CD8-positive, alpha-beta memory T cell (primary cell): ENCODE data around the gene UCHL3. TPM values are rescaled to one million over a fixed set of nuclear protein-coding genes. Genes with fewer than 3 reads are reported as not detected.
A peak's percentile ranks its signal among the peaks of the same experiment; 100 is the strongest.

ENCODE experiments used
- CTCF ChIA-PET: fragments of 350-600 bp; sonication (Branson Sonifier 250); formaldehyde crosslinking; loops from one replicate; lab custom pipeline; 2021; ENCODE audit warnings: antibody characterized with exemption; lab: Charles Lee
- POLR2A ChIA-PET: fragments of 350-600 bp; sonication (Branson Sonifier 250); formaldehyde crosslinking; loops from one replicate; lab custom pipeline; 2021; ENCODE audit warnings: antibody characterized with exemption; lab: Charles Lee
- DNase-seq, 5 donors: peaks; one replicate each; pipeline versions ENCODE4 v3.0.0 to v3.0.0-alpha.2; 2020 to 2022; ENCODE audit warnings: mixed read lengths in 1 of 5
- H3K27ac ChIP-seq: one replicate; pipeline ENCODE4 v1.7.0; 2013; ENCODE audit warnings: low read depth, mild to moderate bottlenecking, low read length, moderate library complexity
- H3K27me3 ChIP-seq: 2 replicates; pipeline ENCODE4 v1.7.0; 2013; ENCODE audit warnings: low read length, mild to moderate bottlenecking; ENCODE audit not compliant: insufficient read depth, poor library complexity, severe bottlenecking
- H3K36me3 ChIP-seq: 2 replicates; pipeline ENCODE4 v1.7.0; 2013; ENCODE audit warnings: mild to moderate bottlenecking, low read length, moderate library complexity; ENCODE audit not compliant: insufficient read depth
- H3K4me1 ChIP-seq: 2 replicates; pipeline ENCODE4 v1.7.0; 2013; ENCODE audit warnings: mild to moderate bottlenecking, low read length, moderate library complexity; ENCODE audit not compliant: insufficient read depth
- H3K4me3 ChIP-seq: 2 replicates; pipeline ENCODE4 v1.7.0; 2013; ENCODE audit warnings: mild to moderate bottlenecking, low read length
- H3K9me3 ChIP-seq: 2 replicates; pipeline ENCODE4 v1.7.0; 2013; ENCODE audit warnings: mild to moderate bottlenecking, low read length
- H3K27ac Mint-ChIP-seq, 8 donors: one replicate each; pipeline ENCODE4 v1.8.0; 2020 to 2021; ENCODE audit warnings: mixed read lengths in 8 of 8, mild to moderate bottlenecking in 6 of 8, inconsistent platforms in 3 of 8, moderate library complexity in 3 of 8
- H3K27me3 Mint-ChIP-seq, 2 donors: one replicate each; pipeline ENCODE4 v1.8.0; 2020 to 2021; ENCODE audit warnings: mixed read lengths in 2 of 2, mild to moderate bottlenecking in 1 of 2, moderate library complexity in 1 of 2
- H3K36me3 Mint-ChIP-seq, 3 donors: one replicate each; pipeline ENCODE4 v1.8.0; 2020 to 2021; ENCODE audit warnings: mixed read lengths in 3 of 3, inconsistent platforms in 1 of 3, mild to moderate bottlenecking in 1 of 3
- H3K4me1 Mint-ChIP-seq, 3 donors: one replicate each; pipeline ENCODE4 v1.8.0; 2020 to 2021; ENCODE audit warnings: mixed read lengths in 3 of 3, inconsistent platforms in 1 of 3, mild to moderate bottlenecking in 1 of 3
- H3K4me3 Mint-ChIP-seq, 7 donors: one replicate each; pipeline ENCODE4 v1.8.0; 2020 to 2021; ENCODE audit warnings: mixed read lengths in 7 of 7, mild to moderate bottlenecking in 6 of 7, moderate library complexity in 4 of 7, inconsistent platforms in 2 of 7
- H3K9me3 Mint-ChIP-seq, 5 donors: one replicate each; pipeline ENCODE4 v1.8.0; 2020 to 2022; ENCODE audit warnings: mixed read lengths in 5 of 5, mild to moderate bottlenecking in 3 of 5, moderate library complexity in 2 of 5, inconsistent platforms in 1 of 5
- polyA plus RNA-seq: library from polyadenylated mRNA; unstranded; fragments of 300-500 nt; fragmentation: Illumina TruSeq; gene quantifications from one replicate; pipeline ENCODE4 v1.2.3, GENCODE V29; 2021
- total RNA-seq, 2 experiments: library from RNA; stranded (reverse); gene quantifications; one replicate each; pipeline ENCODE4 v1.2.3, GENCODE V29; 2021

UCHL3 gene
- 10 to 100 TPM; 37.1 to 38.3 TPM for total RNA-seq
- polyA plus RNA-seq = 47.3 TPM

DNA sequence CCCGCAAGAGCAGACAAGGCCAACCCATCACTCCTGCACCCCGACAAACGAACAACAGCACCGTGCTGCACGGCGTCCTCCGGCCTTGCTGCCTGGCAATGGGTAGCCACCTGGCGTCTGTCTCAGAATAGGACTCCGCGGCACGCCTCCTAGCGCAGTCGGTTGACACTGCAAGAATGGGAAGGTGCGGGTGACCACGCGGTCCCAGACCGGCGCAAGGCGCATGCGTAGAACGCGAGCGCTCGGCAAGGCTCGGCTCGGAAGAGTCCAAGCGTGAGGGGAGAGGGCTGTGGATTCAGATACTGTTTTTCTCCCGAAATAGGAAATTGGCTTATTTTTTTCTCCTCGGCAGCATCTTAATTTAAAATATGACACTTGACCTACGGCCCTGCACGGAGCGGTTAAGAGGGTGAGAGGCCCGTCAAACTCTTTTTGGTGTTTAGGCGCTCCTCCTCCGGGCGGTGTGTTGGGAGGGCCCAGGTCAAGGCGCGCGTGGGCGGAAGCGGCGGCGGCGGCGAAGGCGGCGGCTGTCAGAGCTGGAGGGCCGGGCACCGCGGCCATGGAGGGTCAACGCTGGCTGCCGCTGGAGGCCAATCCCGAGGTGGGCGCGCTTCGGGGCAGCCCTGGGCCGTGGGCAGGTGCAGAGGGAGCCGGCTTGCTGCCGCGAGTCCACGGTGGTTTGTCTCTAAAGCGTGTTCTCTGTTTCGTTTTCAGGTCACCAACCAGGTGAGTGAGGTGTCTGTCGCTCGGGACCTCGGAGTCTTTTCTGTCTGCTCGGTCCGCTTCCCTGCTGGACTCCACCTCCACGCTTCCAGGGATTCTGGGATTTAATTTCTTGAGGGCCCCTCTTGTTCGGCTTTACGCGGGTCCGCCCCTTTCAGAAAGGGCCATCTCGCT is at the start of gene UCHL3:
TSS of gene UCHL3 (plus strand) at position 530 of the 897 bp plus-strand sequence. CDS start at position 560, 30 bp downstream.
- ChIA-PET CTCF (interaction anchor here (0.6 to 1.4 kb wide), 3 partner anchors 11 to 179 kb away, joined by 3 read pairs; partner anchors contain the start of genes COMMD6 and LMO7), POLR2A (no interaction called here)
- Mint-ChIP-seq H3K27ac (peak within 1 kb of the TSS; percentile 79 to 99 (median 98)), H3K36me3 (peaks cover 0 to 19% (median 7%) of the 10 kb centered on the region in 3 donors), H3K4me1 (peaks cover 36 to 51% (median 47%) of the 10 kb centered on the region in 3 donors), H3K27me3 (no peaks in the 10 kb centered on the region), H3K4me3 (peak within 1 kb of the TSS; percentile 90 to 98 (median 96)), H3K9me3 (no peaks in the 10 kb centered on the region)
- Histone ChIP-seq H3K4me3 (peak within 1 kb of the TSS; percentile 79), H3K9me3 (no peaks in the 10 kb centered on the region), H3K36me3 (no peaks in the 10 kb centered on the region), H3K27ac (peak within 1 kb of the TSS; percentile 82), H3K27me3 (no peaks in the 10 kb centered on the region), H3K4me1 (peaks cover 16% of the 10 kb centered on the region)
- peak; percentile 96 to 98 (median 96) for DNase-seq

GRCh38 chr13:75505327-75505726 is 44.3 kb upstream of the UCHL3 start:
- CTCF ChIA-PET = no interaction called here
- no peaks in the 10 kb centered on the region for H3K9me3 Mint-ChIP-seq
- Histone ChIP-seq H3K4me3 (no peak overlapping the region), H3K27ac (no peak overlapping the region), H3K4me1 (no peaks in the 10 kb centered on the region), H3K36me3 (no peaks in the 10 kb centered on the region), H3K9me3 (no peaks in the 10 kb centered on the region), H3K27me3 (no peaks in the 10 kb centered on the region)
- POLR2A ChIA-PET = no interaction called here
- H3K27ac Mint-ChIP-seq = peak overlapping the region in 1 of 8 donors; percentile 24
- peaks cover 5 to 7% of the 10 kb centered on the region in 2 donors for H3K27me3 Mint-ChIP-seq
- no peaks in the 10 kb centered on the region for H3K36me3 Mint-ChIP-seq
- no peaks in the 10 kb centered on the region for H3K4me1 Mint-ChIP-seq
- no peak overlapping the region for H3K4me3 Mint-ChIP-seq
- DNase-seq = no peak

DNA sequence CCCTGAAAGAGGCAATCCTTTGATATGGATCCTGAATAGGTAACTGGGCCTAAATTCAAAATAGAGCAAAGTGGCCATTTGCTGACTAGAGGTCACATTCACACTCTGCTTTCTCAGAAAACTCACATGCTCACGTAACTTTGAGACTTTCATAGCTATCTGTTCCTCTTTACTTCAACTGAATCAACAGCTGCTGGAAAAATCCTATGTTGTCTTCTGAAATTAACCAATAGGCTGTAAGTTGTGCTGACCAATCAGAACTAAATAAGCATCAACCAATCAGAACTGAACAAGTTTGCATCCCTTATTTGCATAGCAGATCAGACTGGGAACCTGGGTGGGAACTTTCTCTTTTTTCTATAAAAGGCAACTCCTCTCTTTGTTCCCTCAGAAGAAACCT is 43.6 kb upstream of the UCHL3 start:
- H3K27me3 ChIP-seq = no peaks in the 10 kb centered on the region
- ChIA-PET POLR2A (no interaction called here), CTCF (no interaction called here)
- Mint-ChIP-seq H3K4me3 (no peak overlapping the region), H3K36me3 (no peaks in the 10 kb centered on the region), H3K9me3 (no peaks in the 10 kb centered on the region), H3K4me1 (no peaks in the 10 kb centered on the region), H3K27ac (no peak overlapping the region), H3K27me3 (peaks cover 5 to 7% of the 10 kb centered on the region in 2 donors)
- no peak overlapping the region for H3K27ac ChIP-seq
- no peaks in the 10 kb centered on the region for H3K36me3 ChIP-seq
- no peak overlapping the region for H3K4me3 ChIP-seq
- H3K4me1 ChIP-seq = no peaks in the 10 kb centered on the region
- no peak for DNase-seq
- H3K9me3 ChIP-seq = no peaks in the 10 kb centered on the region

GRCh38 chr13:75507027-75508001 is 42.3 kb upstream of the UCHL3 start:
- no peaks in the 10 kb centered on the region for H3K36me3 ChIP-seq
- POLR2A ChIA-PET = no interaction called here

GRCh38 chr13:75508002-75508548 is 41.5 kb upstream of the UCHL3 start:
- no peaks in the 10 kb centered on the region for H3K27me3 ChIP-seq
- H3K36me3 Mint-ChIP-seq = no peaks in the 10 kb centered on the region
- no peaks in the 10 kb centered on the region for H3K4me1 Mint-ChIP-seq
- no peaks in the 10 kb centered on the region for H3K9me3 ChIP-seq
- DNase-seq = no peak
- H3K27ac ChIP-seq = no peak overlapping the region
- CTCF ChIA-PET = no interaction called here
- H3K27ac Mint-ChIP-seq = no peak overlapping the region
- no peak overlapping the region for H3K4me3 Mint-ChIP-seq
- H3K4me3 ChIP-seq = no peak overlapping the region
- H3K9me3 Mint-ChIP-seq = no peaks in the 10 kb centered on the region
- POLR2A ChIA-PET = no interaction called here
- H3K36me3 ChIP-seq = no peaks in the 10 kb centered on the region
- peaks cover 7 to 17% of the 10 kb centered on the region in 2 donors for H3K27me3 Mint-ChIP-seq
- H3K4me1 ChIP-seq = no peaks in the 10 kb centered on the region

More at GRCh38 chr13:75507027-75508001, 42.3 kb upstream of the UCHL3 start:
- Histone ChIP-seq H3K4me1 (no peaks in the 10 kb centered on the region), H3K9me3 (no peaks in the 10 kb centered on the region), H3K27ac (no peak overlapping the region), H3K4me3 (no peak overlapping the region), H3K27me3 (no peaks in the 10 kb centered on the region)
- CTCF ChIA-PET = no interaction called here
- H3K4me3 Mint-ChIP-seq = no peak overlapping the region
- H3K27me3 Mint-ChIP-seq = peaks cover 5 to 11% of the 10 kb centered on the region in 2 donors
- DNase-seq = no peak
- H3K27ac Mint-ChIP-seq = peak overlapping the region in 1 of 8 donors; percentile 30
- no peaks in the 10 kb centered on the region for H3K4me1 Mint-ChIP-seq
- H3K36me3 Mint-ChIP-seq = no peaks in the 10 kb centered on the region
- no peaks in the 10 kb centered on the region for H3K9me3 Mint-ChIP-seq

DNA sequence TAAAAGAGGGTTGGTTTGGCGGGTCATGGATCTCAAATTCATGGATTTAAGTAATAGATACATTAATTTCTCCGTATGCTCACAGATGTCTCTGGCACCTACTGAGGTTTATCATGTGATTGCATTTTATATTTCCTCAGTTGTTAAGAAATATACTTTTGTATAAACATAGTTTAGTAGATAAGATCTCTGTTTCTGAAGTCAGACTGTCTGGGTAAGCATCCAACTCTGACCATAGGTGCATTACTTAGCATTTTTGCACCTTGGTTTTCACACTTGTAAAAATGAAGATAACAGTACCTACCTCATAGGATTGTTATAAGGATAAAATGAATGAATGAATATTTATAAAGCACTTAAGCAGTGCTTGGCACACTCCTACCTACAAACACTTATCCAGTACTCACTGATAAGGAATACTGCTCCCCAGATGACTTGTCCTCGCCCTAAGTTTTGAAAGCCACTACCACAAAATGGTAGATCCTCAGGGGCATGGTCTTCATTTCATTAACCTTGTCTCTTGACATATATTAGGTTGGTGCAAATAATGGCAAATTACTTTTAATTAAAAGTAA is 38.5 kb upstream of the UCHL3 start:
- POLR2A ChIA-PET = no interaction called here
- Histone ChIP-seq H3K27ac (no peak overlapping the region), H3K4me1 (no peaks in the 10 kb centered on the region), H3K4me3 (no peak overlapping the region), H3K9me3 (no peaks in the 10 kb centered on the region), H3K36me3 (no peaks in the 10 kb centered on the region), H3K27me3 (no peaks in the 10 kb centered on the region)
- Mint-ChIP-seq H3K4me1 (no peaks in the 10 kb centered on the region), H3K27ac (no peak overlapping the region), H3K27me3 (peaks cover 9 to 35% of the 10 kb centered on the region in 2 donors), H3K4me3 (no peak overlapping the region), H3K36me3 (peaks cover 0 to 3% (median 0%) of the 10 kb centered on the region in 3 donors), H3K9me3 (no peaks in the 10 kb centered on the region)
- CTCF ChIA-PET = no interaction called here
- DNase-seq = no peak

GRCh38 chr13:75512253-75512652 is 37.3 kb upstream of the UCHL3 start:
- Mint-ChIP-seq H3K27ac (no peak overlapping the region), H3K27me3 (peaks cover 9 to 35% of the 10 kb centered on the region in 2 donors), H3K4me1 (no peaks in the 10 kb centered on the region), H3K4me3 (no peak overlapping the region), H3K9me3 (no peaks in the 10 kb centered on the region), H3K36me3 (peaks cover 0 to 3% (median 0%) of the 10 kb centered on the region in 3 donors)
- Histone ChIP-seq H3K4me1 (no peaks in the 10 kb centered on the region), H3K36me3 (no peaks in the 10 kb centered on the region), H3K27me3 (no peaks in the 10 kb centered on the region), H3K4me3 (no peak overlapping the region), H3K27ac (no peak overlapping the region), H3K9me3 (no peaks in the 10 kb centered on the region)
- CTCF ChIA-PET = no interaction called here
- POLR2A ChIA-PET = no interaction called here
- DNase-seq = no peak
